ENCODE data around the gene ATF7. TPM values are rescaled to one million over a fixed set of nuclear protein-coding genes. Genes with fewer than 3 reads are reported as not detected.
A peak's percentile ranks its signal among the peaks of the same experiment; 100 is the strongest.

ATF7 gene
- total and polyA plus RNA-seq, 2 of the 13 experiments (the other 11 are each of a cell fraction or from before 2014, with no cell fraction given): 9.6 to 16.2 TPM

DNA sequence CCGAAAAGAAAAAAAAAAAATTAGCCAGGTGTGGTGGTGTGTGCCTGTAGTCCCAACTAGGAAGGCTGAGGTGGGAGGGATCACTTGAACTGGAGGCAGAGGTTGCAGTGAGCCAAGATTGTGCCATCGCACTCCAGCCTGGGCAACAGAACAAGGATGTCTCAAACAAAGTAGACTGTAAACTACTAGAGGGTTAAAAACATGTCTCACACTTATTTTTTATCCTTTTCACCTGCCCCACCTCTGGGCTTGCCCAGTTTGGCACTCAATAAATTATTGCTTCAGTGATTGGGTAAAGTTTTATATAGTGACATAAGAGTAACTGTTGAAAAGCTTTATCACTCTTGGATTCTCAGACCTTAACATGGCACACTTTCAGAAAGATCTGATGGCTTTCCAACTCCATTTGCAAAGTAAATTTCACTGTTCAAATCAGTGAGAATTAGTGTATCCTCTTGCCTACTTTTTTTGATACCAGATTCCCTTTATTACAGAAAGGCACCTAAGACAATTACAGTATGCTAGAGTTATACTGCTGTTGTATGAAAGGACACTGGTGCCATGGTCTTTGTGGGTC, 62.6 kb downstream of the ATF7 start (continued):
- TF ChIP-seq, protein P1, sequence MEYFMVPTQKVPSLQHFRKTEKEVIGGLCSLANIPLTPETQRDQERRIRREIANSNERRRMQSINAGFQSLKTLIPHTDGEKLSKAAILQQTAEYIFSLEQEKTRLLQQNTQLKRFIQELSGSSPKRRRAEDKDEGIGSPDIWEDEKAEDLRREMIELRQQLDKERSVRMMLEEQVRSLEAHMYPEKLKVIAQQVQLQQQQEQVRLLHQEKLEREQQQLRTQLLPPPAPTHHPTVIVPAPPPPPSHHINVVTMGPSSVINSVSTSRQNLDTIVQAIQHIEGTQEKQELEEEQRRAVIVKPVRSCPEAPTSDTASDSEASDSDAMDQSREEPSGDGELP (IDR thresholded peaks at IDR 0.05; ENCODE audit: borderline replicate concordance, low read depth): no peak
- TF ChIP-seq, protein P2, sequence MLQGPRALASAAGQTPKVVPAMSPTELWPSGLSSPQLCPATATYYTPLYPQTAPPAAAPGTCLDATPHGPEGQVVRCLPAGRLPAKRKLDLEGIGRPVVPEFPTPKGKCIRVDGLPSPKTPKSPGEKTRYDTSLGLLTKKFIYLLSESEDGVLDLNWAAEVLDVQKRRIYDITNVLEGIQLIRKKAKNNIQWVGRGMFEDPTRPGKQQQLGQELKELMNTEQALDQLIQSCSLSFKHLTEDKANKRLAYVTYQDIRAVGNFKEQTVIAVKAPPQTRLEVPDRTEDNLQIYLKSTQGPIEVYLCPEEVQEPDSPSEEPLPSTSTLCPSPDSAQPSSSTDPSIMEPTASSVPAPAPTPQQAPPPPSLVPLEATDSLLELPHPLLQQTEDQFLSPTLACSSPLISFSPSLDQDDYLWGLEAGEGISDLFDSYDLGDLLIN (CRISPR knock-in tag; IDR thresholded peaks at IDR 0.05; ENCODE audit: borderline replicate concordance): no peak
- TF ChIP-seq ZBTB42 (CRISPR knock-in tag; IDR thresholded peaks at IDR 0.05) (no peak), ZNF10 (CRISPR knock-in tag; IDR thresholded peaks at IDR 0.05; ENCODE audit: borderline replicate concordance, low read depth) (no peak), ZNF326 (CRISPR knock-in tag; IDR thresholded peaks at IDR 0.05; ENCODE audit: borderline replicate concordance) (no peak), SP5 (CRISPR knock-in tag; IDR thresholded peaks at IDR 0.05; ENCODE audit: borderline replicate concordance, low read depth) (no peak)
- TF ChIP-seq, protein P3, sequence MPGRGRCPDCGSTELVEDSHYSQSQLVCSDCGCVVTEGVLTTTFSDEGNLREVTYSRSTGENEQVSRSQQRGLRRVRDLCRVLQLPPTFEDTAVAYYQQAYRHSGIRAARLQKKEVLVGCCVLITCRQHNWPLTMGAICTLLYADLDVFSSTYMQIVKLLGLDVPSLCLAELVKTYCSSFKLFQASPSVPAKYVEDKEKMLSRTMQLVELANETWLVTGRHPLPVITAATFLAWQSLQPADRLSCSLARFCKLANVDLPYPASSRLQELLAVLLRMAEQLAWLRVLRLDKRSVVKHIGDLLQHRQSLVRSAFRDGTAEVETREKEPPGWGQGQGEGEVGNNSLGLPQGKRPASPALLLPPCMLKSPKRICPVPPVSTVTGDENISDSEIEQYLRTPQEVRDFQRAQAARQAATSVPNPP (CRISPR knock-in tag; IDR thresholded peaks at IDR 0.05): no peak

DNA sequence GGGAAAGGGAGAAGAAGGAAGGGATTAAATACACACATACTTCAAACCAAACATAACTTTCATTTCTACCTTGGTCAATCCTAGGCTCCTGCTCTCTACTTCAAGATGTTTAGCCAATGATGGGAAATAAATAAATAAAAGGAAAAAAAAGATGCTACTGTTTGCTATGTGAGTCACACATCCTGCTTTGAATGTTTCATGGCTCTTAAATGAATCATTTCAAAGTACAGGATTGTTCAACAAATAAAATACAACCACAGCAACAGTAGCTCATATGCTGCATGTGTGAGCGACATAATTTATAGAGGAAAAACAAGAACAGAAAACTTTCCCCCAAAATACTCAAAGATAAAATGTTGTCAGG, 64.6 kb downstream of the ATF7 start:
- Histone ChIP-seq H2AFZ (ENCODE audit: low read length) (no peak overlapping the region), H4K20me1 (ENCODE audit: insufficient read depth, low read length) (no peaks in the 10 kb centered on the region), H3K27me3 (ENCODE audit: control insufficient read depth in 1 of 2, insufficient read depth in 2 of 2, low read length in 2 of 2) (no peaks in the 10 kb centered on the region), H3K9me3 (ENCODE audit: low read length) (no peaks in the 10 kb centered on the region), H3K4me3 (replicated peaks in 1 of 3; ENCODE audit: insufficient read depth in 1 of 3, low read depth in 2 of 3, low read length in 3 of 3) (no peak overlapping the region), H3K36me3 (replicated peaks in 1 of 2; ENCODE audit: control insufficient read depth in 1 of 2, insufficient read depth in 2 of 2, low read length in 2 of 2) (no peaks in the 10 kb centered on the region), H3K4me1 (ENCODE audit: insufficient read depth, low read length) (peaks cover 11% of the 10 kb centered on the region), H3K4me2 (ENCODE audit: low read depth, low read length) (no peak overlapping the region), H3K79me2 (ENCODE audit: insufficient read depth, low read length) (no peaks in the 10 kb centered on the region), H3K9ac (ENCODE audit: insufficient read depth, low read depth, low read length) (no peak overlapping the region), H3K27ac (ENCODE audit: extremely low read length, insufficient read depth, low read length) (no peak overlapping the region)
- peak; percentile 56 for DNase-seq (ENCODE audit: low spot score)
- POLR2A ChIA-PET: interaction anchor here (0.9 kb wide), 1 partner anchor 114 kb away, joined by 3 read pairs; no protein-coding TSS in a partner anchor
- 97% methylated on average over 1 of the region's 1 CpG for whole genome bisulfite sequencing (ENCODE audit: low lambda C conversion rate)
- CTCF ChIA-PET (ENCODE audit: low intra/inter-chr PET ratio, low total read pairs): no interaction called here
- in situ Hi-C loops (cut with HindIII; ENCODE audit: extremely low pct_ligation_motif_present, low pct_unique_long_range_greater_than_20kb): no loop called here
- no TSS peak for BruUV-seq (replicated peaks)
- no peak for ATAC-seq
- intact Hi-C loops (cut with micrococcal nuclease; ENCODE audit: unreplicated experiment): no loop called here
- FAIRE-seq: no peak
- no peak for TF ChIP-seq TEAD3 (CRISPR knock-in tag; optimal IDR thresholded peaks at IDR 0.05; ENCODE audit: borderline replicate concordance)
- no peak for TF ChIP-seq CC2D1A (CRISPR knock-in tag; IDR thresholded peaks at IDR 0.05)
- no peak for TF ChIP-seq ZNF253 (CRISPR knock-in tag; IDR thresholded peaks at IDR 0.05; ENCODE audit: borderline replicate concordance)
- TF ChIP-seq GATAD2A (CRISPR knock-in tag; IDR thresholded peaks at IDR 0.05): 0 out of 2 replicates have a peak, but pooled peaks have one; percentile 40
- TF ChIP-seq, protein P4, sequence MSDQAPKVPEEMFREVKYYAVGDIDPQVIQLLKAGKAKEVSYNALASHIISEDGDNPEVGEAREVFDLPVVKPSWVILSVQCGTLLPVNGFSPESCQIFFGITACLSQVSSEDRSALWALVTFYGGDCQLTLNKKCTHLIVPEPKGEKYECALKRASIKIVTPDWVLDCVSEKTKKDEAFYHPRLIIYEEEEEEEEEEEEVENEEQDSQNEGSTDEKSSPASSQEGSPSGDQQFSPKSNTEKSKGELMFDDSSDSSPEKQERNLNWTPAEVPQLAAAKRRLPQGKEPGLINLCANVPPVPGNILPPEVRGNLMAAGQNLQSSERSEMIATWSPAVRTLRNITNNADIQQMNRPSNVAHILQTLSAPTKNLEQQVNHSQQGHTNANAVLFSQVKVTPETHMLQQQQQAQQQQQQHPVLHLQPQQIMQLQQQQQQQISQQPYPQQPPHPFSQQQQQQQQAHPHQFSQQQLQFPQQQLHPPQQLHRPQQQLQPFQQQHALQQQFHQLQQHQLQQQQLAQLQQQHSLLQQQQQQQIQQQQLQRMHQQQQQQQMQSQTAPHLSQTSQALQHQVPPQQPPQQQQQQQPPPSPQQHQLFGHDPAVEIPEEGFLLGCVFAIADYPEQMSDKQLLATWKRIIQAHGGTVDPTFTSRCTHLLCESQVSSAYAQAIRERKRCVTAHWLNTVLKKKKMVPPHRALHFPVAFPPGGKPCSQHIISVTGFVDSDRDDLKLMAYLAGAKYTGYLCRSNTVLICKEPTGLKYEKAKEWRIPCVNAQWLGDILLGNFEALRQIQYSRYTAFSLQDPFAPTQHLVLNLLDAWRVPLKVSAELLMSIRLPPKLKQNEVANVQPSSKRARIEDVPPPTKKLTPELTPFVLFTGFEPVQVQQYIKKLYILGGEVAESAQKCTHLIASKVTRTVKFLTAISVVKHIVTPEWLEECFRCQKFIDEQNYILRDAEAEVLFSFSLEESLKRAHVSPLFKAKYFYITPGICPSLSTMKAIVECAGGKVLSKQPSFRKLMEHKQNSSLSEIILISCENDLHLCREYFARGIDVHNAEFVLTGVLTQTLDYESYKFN (CRISPR knock-in tag; conservative IDR thresholded peaks at IDR 0.05): no peak
- TF ChIP-seq, protein P5, sequence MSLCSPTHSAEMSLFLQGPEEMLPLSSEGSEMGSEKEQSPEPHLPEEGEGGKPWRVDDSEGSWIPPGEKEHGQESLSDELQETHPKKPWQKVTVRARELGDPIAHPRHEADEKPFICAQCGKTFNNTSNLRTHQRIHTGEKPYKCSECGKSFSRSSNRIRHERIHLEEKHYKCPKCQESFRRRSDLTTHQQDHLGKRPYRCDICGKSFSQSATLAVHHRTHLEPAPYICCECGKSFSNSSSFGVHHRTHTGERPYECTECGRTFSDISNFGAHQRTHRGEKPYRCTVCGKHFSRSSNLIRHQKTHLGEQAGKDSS (CRISPR knock-in tag; IDR thresholded peaks at IDR 0.05; ENCODE audit: borderline replicate concordance, low read depth): no peak

Measured in HepG2 (cell line).